ENCODE data around the gene PER3.
"Not testable (repeated sequence)": the region's sequence is repeated elsewhere in the genome, so short reads cannot be mapped to it uniquely, and the experiment has no call there.

PER3 gene

GRCh38 chr1:7778133-7778628, 5.9 kb upstream of the PER3 start:
- no peak for DNase-seq (ENCODE audit: low spot score)

DNA sequence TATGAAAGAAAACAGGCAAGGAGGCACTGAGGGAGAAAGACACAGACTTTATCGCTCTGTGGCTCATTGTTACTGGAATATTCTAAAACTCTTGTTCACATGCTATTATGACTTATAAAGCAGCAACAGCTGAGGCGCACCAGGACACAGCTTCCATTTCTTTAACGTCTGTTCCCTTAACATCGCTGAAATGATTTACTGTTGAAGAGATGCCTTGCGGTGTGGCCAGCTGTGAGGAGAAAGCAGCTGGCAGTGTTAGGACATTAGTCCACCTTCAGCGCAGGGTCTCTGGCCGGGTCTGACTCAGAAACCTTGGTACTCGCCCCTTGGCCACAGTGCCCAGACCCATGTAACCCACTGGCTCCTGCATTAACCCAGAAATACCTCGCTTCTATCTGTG, 3.1 kb upstream of the PER3 start:
- DNase-seq (ENCODE audit: low spot score) = no peak

DNA sequence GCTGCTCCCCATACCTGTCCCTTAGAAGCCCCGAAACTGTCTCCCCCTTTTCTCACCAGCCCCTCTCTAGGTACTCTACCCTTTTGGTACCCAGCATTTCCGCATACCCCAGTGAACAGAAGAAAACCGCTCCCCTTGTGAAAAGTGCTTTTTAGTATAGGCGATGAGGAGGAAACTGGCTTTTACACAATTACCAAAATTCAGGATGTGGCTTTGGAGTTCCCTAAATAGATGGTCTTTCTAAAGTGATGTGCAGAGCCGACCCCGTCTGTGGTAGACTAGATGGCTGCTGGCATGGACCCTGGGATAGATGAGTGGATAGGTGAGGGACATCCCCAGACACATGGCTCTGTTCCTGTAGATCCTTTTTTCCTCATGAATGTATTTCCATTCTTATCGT, 2.6 kb upstream of the PER3 start:
- no peak for DNase-seq (ENCODE audit: low spot score)

DNA sequence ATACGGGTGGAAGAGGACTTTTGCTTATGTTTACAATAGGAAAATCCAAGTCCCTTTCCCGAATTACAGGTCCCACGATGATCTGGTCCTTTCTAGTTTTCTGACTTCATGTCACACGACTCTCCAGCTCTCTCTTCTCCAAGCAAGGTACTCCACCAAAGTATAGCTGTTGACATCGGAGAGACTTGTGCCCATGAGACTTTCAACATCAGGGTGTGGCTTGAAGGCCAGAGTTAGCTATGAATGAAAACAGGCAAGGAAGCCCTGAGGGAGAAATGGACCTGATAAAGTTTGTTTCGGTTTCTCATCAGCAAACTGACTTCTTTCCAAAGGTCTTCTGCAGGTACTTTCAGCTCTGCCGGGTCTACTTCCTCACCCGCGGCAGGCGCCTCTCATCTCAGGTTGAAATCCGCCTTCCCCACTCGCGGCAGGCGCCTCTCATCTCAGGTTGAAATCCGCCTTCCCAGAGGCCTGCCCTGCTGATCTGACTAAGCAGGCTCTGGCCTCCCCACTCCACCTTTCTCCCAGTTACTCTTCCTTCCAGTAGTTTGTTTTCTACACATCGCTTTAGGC, 2.1 kb upstream of the PER3 start:
- no peak for DNase-seq (ENCODE audit: low spot score)

DNA sequence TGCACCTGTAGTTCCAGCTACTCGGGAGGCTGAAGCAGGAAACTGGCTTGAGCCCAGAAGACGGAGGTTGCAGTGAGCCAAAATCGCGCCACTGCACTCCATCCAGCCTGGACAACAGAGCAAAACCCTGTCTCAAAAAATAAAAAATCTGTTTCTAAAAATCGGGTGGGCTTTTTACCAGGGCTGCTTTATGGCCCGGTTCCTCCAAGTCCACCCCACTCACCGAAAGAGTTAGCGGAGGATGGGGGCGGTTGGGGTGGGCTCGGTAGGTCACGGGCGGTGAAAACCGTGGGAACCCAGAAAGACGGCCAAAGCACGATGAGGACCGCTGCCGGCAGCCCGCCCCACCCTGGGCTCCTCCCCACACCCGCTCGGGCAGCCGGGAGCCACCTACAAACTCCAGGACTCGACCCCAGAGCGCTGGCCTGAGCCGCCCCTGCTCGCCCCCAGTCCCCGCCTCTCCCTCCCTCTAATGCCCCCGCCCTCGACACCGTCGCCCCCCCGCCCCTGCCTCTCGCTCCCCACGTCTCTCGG, 846 bp upstream of the PER3 start:
- DNase-seq (ENCODE audit: low spot score) = peak; percentile 75

- DNase-seq (ENCODE audit: low spot score) = no peak
These were observed 491 bp downstream of the PER3 start for GRCh38 chr1:7784492-7785071.

- no peak for DNase-seq (ENCODE audit: low spot score)
These were observed 1.0 kb downstream of the PER3 start for GRCh38 chr1:7785108-7785507.

DNA sequence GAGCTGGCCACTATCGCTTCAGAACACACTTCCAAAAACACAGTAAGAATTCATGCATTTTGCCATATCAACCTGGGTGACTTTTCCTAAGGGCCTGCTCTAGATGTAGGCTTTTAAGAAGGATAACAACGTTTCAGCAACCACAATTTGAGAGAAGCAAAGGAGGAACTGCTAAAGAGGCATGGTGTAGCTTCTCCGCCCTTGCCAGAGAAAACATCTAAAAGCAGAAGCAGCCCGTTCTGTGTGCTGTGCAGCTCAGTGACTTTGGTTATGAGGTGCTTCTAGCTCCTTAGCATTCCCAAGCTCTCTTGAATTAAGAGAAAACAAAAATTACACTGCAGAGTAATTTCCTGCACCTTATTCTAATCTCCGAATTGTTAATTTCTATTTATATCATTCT, 2.7 kb downstream of the PER3 start:
- DNase-seq (ENCODE audit: low spot score) = no peak

GRCh38 chr1:7789828-7790227, 5.7 kb downstream of the PER3 start:
- DNase-seq (ENCODE audit: low spot score) = no peak

DNA sequence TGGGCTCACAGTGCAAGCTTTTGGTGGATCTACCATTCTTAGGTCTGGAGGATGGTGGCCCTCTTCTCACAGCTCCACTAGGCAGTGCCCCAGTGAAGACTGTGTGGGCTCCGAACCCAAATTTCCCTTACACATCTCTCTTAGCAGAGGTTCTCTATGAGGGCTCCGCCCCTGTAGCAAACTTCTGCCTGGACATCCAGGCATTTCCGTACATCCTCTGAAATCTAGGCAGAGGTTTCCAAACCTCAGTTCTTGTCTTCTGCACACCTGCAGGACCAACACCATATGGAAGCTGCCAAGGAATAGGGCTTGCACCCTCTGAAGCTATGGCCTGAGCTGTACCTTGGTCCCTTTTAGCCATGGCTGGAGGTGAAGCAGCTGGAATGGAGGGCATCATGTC, 6.9 kb downstream of the PER3 start:
- not testable (repeated sequence) for DNase-seq (ENCODE audit: low spot score)

GRCh38 chr1:7795406-7795805, 11.3 kb downstream of the PER3 start:
- DNase-seq (ENCODE audit: low spot score) = no peak

GRCh38 chr1:7805460-7805859, 21.4 kb downstream of the PER3 start:
- DNase-seq (ENCODE audit: low spot score) = no peak

DNA sequence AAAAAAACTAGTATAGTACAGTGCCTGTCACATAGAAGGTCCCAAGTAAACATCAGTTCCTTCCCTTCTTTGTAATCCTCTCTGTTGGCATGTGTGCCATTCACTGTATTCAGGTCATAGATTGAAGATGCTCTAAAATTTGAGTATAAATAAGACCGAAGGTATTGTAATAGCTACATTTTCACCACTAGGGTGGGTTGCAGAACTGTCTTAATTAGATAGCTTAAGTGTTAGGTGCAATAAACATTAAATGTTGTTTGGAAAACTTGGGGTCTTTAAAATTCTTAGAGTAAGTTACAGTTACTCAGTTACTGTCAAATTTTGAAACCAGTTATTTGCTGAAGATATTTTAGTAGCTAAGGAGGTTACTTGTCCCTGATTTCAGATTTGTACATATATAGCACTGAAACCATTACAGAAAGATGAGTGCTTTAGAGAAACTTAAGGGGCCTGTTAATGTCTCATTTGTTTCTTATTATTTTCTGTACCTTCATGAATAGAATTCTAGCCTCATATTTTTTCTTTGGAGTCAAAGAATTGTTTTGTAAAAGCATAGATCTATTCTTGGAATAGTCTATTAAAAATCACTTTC, 24.3 kb downstream of the PER3 start:
- DNase-seq (ENCODE audit: low spot score) = no peak

GRCh38 chr1:7809742-7810141, 25.7 kb downstream of the PER3 start:
- no peak for DNase-seq (ENCODE audit: low spot score)

DNA sequence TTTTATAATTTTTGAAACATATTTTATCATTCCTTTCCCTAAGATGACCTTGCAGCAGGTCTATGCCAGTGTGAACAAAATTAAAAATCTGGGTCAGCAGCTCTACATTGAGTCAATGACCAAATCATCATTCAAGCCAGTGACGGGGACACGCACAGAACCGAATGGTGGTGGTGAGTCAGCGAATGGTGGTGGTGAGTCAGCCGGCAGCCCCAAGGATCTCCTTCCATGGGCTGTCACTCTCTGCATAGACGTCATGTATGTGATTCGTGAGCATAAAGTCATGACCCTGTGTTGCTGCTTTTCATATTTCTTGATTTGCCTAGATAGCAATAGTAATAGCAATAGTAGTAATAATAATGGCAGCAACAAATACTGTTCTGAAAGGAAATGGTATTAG, 26.3 kb downstream of the PER3 start:
- peak; percentile 79 for DNase-seq (ENCODE audit: low spot score)

- DNase-seq (ENCODE audit: low spot score) = no peak
These were observed 27.4 kb downstream of the PER3 start for GRCh38 chr1:7811476-7811875.

DNA sequence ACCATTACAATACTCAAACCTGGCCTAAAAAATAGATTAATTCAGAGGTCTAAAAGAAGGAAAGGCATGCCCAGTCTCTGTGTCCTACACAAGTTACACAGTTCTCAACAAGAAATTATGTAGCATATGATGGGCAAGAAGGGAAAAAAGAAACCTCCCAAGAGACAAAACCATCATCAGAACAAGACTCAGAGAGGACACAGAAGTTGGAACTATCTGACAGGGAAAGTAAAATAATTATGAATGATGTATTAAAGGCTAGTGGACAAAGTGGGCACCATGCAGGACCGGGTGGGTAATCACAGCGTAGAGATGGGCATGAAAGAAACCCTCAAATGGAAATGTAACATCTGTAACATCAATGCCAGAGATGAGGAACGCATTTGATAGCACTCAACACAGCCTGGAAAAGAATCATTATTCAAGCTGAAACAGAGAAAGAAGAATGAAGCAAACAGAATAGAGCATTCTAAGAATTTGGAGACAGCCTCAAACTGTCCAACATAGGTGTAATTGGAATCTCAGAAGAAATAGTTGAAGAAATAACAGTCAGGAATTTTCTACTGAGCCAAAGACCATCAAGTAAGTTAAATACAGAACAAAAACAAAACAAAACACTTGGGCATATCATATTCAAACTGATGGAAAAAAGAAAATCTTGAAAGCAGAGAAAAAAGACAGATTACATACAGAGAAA, 29.7 kb downstream of the PER3 start:
- DNase-seq (ENCODE audit: low spot score) = no peak

GRCh38 chr1:7821282-7821681, 37.2 kb downstream of the PER3 start:
- no peak for DNase-seq (ENCODE audit: low spot score)

GRCh38 chr1:7824701-7825100, 40.6 kb downstream of the PER3 start:
- DNase-seq (ENCODE audit: low spot score) = no peak

- DNase-seq (ENCODE audit: low spot score) = no peak
These were observed 42.3 kb downstream of the PER3 start for GRCh38 chr1:7826363-7826762.

- DNase-seq (ENCODE audit: low spot score) = no peak
These were observed 43.2 kb downstream of the PER3 start for GRCh38 chr1:7827126-7827955.

GRCh38 chr1:7831458-7831857, 47.4 kb downstream of the PER3 start:
- DNase-seq (ENCODE audit: low spot score) = no peak
